SK-N-SH treated with all-trans-retinoic acid at 6 μM for 48 hours (cell line): ENCODE results near the gene SGMS2.

ENCODE experiments used
- ATAC-seq: fragments of 200-7000 bp; cut with Tn5 transposase; 3 replicates; pipeline ENCODE4 v1.9.1; 2020; ENCODE audit warnings: mild to moderate bottlenecking, moderate library complexity
- ARNTL ChIP-seq: fragments of 450-650 bp; formaldehyde crosslinking; IDR thresholded peaks from 2 replicates; pipeline ENCODE4 v1.5.0; 2020; ENCODE audit warnings: low read depth, mild to moderate bottlenecking, moderate library complexity, borderline replicate concordance
- BACH2 ChIP-seq: fragments of 250-450 bp; sonication (Bioruptor Pico); IDR thresholded peaks from 2 replicates; pipeline ENCODE4 v1.9.0; 2021; ENCODE audit warnings: mild to moderate bottlenecking, borderline replicate concordance
- CSDC2 ChIP-seq: fragments of 250-450 bp; sonication (Bioruptor Pico); IDR thresholded peaks from 2 replicates; pipeline ENCODE4 v1.5.0; 2020; ENCODE audit warnings: mild to moderate bottlenecking, moderate library complexity
- ESRRG ChIP-seq: fragments of 250-450 bp; sonication (Bioruptor Pico); IDR thresholded peaks from 2 replicates; pipeline ENCODE4 v1.6.1; 2021; ENCODE audit warnings: mild to moderate bottlenecking
- GLIS3 ChIP-seq: fragments of 250-450 bp; sonication (Bioruptor Pico); IDR thresholded peaks from 2 replicates; pipeline ENCODE4 v1.5.0; 2020; ENCODE audit warnings: mild to moderate bottlenecking, moderate library complexity
- ISL1 ChIP-seq: fragments of 250-450 bp; sonication (Bioruptor Pico); IDR thresholded peaks from 2 replicates; pipeline ENCODE4 v2.1.2; 2022; ENCODE audit warnings: mild to moderate bottlenecking, moderate library complexity
- OSR1 ChIP-seq: fragments of 250-450 bp; sonication (Bioruptor Pico); IDR thresholded peaks from 2 replicates; pipeline ENCODE4 v1.8.0; 2022; ENCODE audit warnings: moderate library complexity, mild to moderate bottlenecking, inconsistent platforms
- PATZ1 ChIP-seq: fragments of 250-450 bp; sonication (Bioruptor Pico); IDR thresholded peaks from 2 replicates; pipeline ENCODE4 v1.8.0; 2020; ENCODE audit warnings: mild to moderate bottlenecking, moderate library complexity, borderline replicate concordance
- POU6F1 ChIP-seq: fragments of 250-450 bp; sonication (Bioruptor Pico); IDR thresholded peaks from 2 replicates; pipeline ENCODE4 v1.8.0; 2021; ENCODE audit warnings: low read depth, mild to moderate bottlenecking, moderate library complexity, borderline replicate concordance
- PPARA ChIP-seq: fragments of 250-450 bp; sonication (Bioruptor Pico); IDR thresholded peaks from 2 replicates; pipeline ENCODE4 v1.5.0; 2020; ENCODE audit warnings: mild to moderate bottlenecking, borderline replicate concordance
- RARB ChIP-seq: fragments of 250-450 bp; sonication (Bioruptor Pico); IDR thresholded peaks from 2 replicates; pipeline ENCODE4 v1.8.0; 2021; ENCODE audit warnings: mild to moderate bottlenecking, moderate library complexity
- SNAI2 ChIP-seq: fragments of 250-450 bp; sonication (Bioruptor Pico); IDR thresholded peaks from 2 replicates; pipeline ENCODE4 v1.5.0; 2020; ENCODE audit warnings: mild to moderate bottlenecking, moderate library complexity
- TCF4 ChIP-seq: fragments of 250-450 bp; sonication (Bioruptor Pico); IDR thresholded peaks from 2 replicates; pipeline ENCODE4 v1.8.0; 2021; ENCODE audit warnings: mild to moderate bottlenecking, moderate library complexity, borderline replicate concordance
- TOX ChIP-seq: fragments of 250-450 bp; sonication (Bioruptor Pico); IDR thresholded peaks from 2 replicates; pipeline ENCODE4 v1.8.0; 2021; ENCODE audit warnings: mild to moderate bottlenecking, moderate library complexity, borderline replicate concordance
- ZFP3 ChIP-seq: fragments of 250-450 bp; sonication (Bioruptor Pico); IDR thresholded peaks from 2 replicates; pipeline ENCODE4 v1.5.0; 2020; ENCODE audit warnings: mild to moderate bottlenecking, moderate library complexity
- ZFP30 ChIP-seq: fragments of 450-650 bp; formaldehyde crosslinking; IDR thresholded peaks from 2 replicates; pipeline ENCODE4 v1.5.0; 2022; ENCODE audit warnings: mild to moderate bottlenecking, moderate library complexity
- ZNF565 ChIP-seq: fragments of 450-650 bp; formaldehyde crosslinking; conservative IDR thresholded peaks from 2 replicates; pipeline ENCODE4 v1.5.0; 2020; ENCODE audit warnings: low read depth, mild to moderate bottlenecking, moderate library complexity
- ZNF8 ChIP-seq: fragments of 450-650 bp; formaldehyde crosslinking; IDR thresholded peaks from 2 replicates; pipeline ENCODE4 v1.5.0; 2020; ENCODE audit warnings: mild to moderate bottlenecking, moderate library complexity
- TF ChIP-seq, protein P1 (sequence below): fragments of 250-450 bp; sonication (Bioruptor Pico); IDR thresholded peaks from 2 replicates; pipeline ENCODE4 v1.5.1; 2020; ENCODE audit warnings: low read depth, mild to moderate bottlenecking, moderate library complexity
- TF ChIP-seq, protein P2 (sequence below): fragments of 250-450 bp; sonication (Bioruptor Pico); IDR thresholded peaks from 2 replicates; pipeline ENCODE4 v1.5.0; 2020; ENCODE audit warnings: mild to moderate bottlenecking, moderate library complexity

Gene SGMS2

GRCh38 chr4:107890779-107891178 is 66.0 kb downstream of the SGMS2 start:
- TF ChIP-seq ZFP30 (no peak), ZNF565 (no peak), ISL1 (no peak), ESRRG (CRISPR knock-in tag) (no peak), ZFP3 (CRISPR knock-in tag) (no peak), BACH2 (no peak), PATZ1 (CRISPR knock-in tag) (no peak), TOX (no peak), ZNF8 (CRISPR knock-in tag) (no peak), ARNTL (CRISPR knock-in tag) (no peak), PPARA (CRISPR knock-in tag) (no peak), TCF4 (no peak), POU6F1 (CRISPR knock-in tag) (no peak)
- TF ChIP-seq, protein P1, sequence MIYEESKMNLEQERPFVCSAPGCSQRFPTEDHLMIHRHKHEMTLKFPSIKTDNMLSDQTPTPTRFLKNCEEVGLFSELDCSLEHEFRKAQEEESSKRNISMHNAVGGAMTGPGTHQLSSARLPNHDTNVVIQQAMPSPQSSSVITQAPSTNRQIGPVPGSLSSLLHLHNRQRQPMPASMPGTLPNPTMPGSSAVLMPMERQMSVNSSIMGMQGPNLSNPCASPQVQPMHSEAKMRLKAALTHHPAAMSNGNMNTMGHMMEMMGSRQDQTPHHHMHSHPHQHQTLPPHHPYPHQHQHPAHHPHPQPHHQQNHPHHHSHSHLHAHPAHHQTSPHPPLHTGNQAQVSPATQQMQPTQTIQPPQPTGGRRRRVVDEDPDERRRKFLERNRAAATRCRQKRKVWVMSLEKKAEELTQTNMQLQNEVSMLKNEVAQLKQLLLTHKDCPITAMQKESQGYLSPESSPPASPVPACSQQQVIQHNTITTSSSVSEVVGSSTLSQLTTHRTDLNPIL (CRISPR knock-in tag): no peak
- TF ChIP-seq, all 23 proteins: peak for 0
- no peak for ATAC-seq

DNA sequence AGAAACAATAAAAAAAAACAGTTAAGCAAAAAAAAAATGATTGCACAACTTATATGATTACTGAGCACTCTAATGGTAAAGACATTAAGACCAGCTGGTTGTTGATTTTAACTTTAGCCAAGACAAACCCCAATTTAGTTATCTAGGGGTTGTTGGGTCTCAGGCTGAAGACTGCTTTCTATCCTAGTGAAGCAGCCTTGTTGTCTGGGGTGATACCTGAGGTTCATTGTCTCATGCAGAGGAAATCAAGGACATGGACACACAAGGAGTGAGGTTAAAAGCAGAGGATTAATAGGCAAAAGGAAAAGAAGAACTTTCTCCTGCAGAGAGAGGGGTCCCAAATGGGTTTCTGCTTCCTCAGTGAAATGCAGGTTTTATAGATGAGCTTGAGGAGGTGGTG is 66.6 kb downstream of the SGMS2 start:
- ATAC-seq: no peak
- no peak for TF ChIP-seq ZFP3 (CRISPR knock-in tag)

GRCh38 chr4:107893171-107894137 is 68.7 kb downstream of the SGMS2 start:
- no peak for TF ChIP-seq RARB (CRISPR knock-in tag)
- TF ChIP-seq CSDC2 (CRISPR knock-in tag): no peak
- no peak for TF ChIP-seq TOX
- no peak for TF ChIP-seq ZFP3 (CRISPR knock-in tag)
- TF ChIP-seq GLIS3 (CRISPR knock-in tag): no peak
- no peak for TF ChIP-seq POU6F1 (CRISPR knock-in tag)
- no peak for TF ChIP-seq SNAI2 (CRISPR knock-in tag)
- no peak for TF ChIP-seq ZNF565
- TF ChIP-seq, protein P1 (CRISPR knock-in tag): no peak
- no peak for TF ChIP-seq ESRRG (CRISPR knock-in tag)
- no peak for TF ChIP-seq ISL1
- TF ChIP-seq ZNF8 (CRISPR knock-in tag): no peak
- TF ChIP-seq ZFP30: no peak

GRCh38 chr4:107894138-107894603 is 69.4 kb downstream of the SGMS2 start:
- ATAC-seq: no peak
- TF ChIP-seq, protein P1 (CRISPR knock-in tag): no peak
- TF ChIP-seq, protein P2, sequence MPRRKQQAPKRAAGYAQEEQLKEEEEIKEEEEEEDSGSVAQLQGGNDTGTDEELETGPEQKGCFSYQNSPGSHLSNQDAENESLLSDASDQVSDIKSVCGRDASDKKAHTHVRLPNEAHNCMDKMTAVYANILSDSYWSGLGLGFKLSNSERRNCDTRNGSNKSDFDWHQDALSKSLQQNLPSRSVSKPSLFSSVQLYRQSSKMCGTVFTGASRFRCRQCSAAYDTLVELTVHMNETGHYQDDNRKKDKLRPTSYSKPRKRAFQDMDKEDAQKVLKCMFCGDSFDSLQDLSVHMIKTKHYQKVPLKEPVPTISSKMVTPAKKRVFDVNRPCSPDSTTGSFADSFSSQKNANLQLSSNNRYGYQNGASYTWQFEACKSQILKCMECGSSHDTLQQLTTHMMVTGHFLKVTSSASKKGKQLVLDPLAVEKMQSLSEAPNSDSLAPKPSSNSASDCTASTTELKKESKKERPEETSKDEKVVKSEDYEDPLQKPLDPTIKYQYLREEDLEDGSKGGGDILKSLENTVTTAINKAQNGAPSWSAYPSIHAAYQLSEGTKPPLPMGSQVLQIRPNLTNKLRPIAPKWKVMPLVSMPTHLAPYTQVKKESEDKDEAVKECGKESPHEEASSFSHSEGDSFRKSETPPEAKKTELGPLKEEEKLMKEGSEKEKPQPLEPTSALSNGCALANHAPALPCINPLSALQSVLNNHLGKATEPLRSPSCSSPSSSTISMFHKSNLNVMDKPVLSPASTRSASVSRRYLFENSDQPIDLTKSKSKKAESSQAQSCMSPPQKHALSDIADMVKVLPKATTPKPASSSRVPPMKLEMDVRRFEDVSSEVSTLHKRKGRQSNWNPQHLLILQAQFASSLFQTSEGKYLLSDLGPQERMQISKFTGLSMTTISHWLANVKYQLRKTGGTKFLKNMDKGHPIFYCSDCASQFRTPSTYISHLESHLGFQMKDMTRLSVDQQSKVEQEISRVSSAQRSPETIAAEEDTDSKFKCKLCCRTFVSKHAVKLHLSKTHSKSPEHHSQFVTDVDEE (CRISPR knock-in tag): no peak
- TF ChIP-seq ZFP3 (CRISPR knock-in tag): no peak
- no peak for TF ChIP-seq PATZ1 (CRISPR knock-in tag)
- TF ChIP-seq ISL1: no peak
- no peak for TF ChIP-seq ZFP30
- no peak for TF ChIP-seq OSR1 (CRISPR knock-in tag)
- TF ChIP-seq ZNF565: no peak
- no peak for TF ChIP-seq TCF4

More at GRCh38 chr4:107893171-107894137, 68.7 kb downstream of the SGMS2 start:
- no peak for ATAC-seq
